DND-41 (cell line): ENCODE results near the gene MR1.

Experiments used
- EZH2 ChIP-seq: IDR thresholded peaks from 3 replicates; pipeline ENCODE4 v1.6.1; 2012; ENCODE audit warnings: borderline replicate concordance, low read depth, mild to moderate bottlenecking, moderate library complexity, low read length, inconsistent platforms; ENCODE audit not compliant: severe bottlenecking
- TF ChIP-seq, protein P1 (sequence below): IDR thresholded peaks from 2 replicates; pipeline ENCODE4 v1.5.1; 2012; ENCODE audit warnings: borderline replicate concordance, low read length, moderate library complexity, mild to moderate bottlenecking; ENCODE audit not compliant: poor library complexity, severe bottlenecking; ENCODE audit errors: extremely low read depth

GRCh38 chr1:181100934-181101333 is 67.2 kb downstream of the MR1 start:
- TF ChIP-seq, protein P1, sequence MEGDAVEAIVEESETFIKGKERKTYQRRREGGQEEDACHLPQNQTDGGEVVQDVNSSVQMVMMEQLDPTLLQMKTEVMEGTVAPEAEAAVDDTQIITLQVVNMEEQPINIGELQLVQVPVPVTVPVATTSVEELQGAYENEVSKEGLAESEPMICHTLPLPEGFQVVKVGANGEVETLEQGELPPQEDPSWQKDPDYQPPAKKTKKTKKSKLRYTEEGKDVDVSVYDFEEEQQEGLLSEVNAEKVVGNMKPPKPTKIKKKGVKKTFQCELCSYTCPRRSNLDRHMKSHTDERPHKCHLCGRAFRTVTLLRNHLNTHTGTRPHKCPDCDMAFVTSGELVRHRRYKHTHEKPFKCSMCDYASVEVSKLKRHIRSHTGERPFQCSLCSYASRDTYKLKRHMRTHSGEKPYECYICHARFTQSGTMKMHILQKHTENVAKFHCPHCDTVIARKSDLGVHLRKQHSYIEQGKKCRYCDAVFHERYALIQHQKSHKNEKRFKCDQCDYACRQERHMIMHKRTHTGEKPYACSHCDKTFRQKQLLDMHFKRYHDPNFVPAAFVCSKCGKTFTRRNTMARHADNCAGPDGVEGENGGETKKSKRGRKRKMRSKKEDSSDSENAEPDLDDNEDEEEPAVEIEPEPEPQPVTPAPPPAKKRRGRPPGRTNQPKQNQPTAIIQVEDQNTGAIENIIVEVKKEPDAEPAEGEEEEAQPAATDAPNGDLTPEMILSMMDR: no peak
- no peak for TF ChIP-seq EZH2
